ENCODE results near the gene CCT8. TPM values are rescaled to one million over a fixed set of nuclear protein-coding genes. Genes with fewer than 3 reads are reported as not detected.

Gene CCT8
- total and polyA plus RNA-seq, 9 of the 15 experiments (the other 6 are each of a cell fraction or from before 2014, with no cell fraction given) = 451 to 1,153 (median 677) TPM

DNA sequence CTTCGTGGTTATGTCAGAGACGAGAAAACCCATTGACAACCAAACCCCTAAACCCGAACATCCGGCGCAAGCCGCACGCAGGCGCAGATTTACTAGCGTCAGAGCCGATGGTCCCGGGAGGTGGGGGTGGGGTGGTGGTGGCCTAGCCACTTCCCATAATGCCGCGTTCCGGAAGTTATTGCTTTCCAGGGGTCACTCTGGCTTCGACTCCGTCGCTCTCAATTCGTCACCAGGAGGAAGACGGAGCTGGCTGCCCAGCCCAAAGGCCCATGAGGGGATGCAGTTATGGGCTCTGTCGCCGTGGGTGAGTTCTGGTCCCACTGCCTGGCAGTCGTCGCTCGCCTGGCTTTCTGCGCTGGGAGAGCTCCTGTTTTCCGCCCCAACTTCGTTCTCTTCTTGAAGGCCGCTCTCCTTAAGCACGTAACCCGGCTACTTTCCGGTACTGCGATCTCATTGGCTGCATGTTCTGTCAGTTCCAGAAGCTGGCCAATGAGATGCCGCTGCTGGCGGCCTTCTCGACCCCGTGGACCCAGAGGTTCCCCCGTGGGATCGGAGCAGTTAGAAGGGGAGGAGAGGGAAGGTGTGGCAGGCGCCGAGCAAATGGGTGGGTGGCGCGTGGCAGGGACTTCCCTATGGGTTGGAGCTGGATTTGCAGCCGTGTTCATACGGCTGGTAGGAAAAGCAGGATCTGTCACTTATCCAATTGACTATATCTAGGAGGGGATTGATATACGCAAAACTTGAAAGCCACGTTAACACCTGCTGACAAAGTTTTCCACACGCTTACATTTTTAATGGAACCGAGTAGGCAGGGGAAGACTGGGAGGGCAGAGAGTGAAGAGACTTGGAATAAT, 48.7 kb downstream of the CCT8 start, which contains the start of gene USP16 (continued):
- TF ChIP-seq, protein P1, sequence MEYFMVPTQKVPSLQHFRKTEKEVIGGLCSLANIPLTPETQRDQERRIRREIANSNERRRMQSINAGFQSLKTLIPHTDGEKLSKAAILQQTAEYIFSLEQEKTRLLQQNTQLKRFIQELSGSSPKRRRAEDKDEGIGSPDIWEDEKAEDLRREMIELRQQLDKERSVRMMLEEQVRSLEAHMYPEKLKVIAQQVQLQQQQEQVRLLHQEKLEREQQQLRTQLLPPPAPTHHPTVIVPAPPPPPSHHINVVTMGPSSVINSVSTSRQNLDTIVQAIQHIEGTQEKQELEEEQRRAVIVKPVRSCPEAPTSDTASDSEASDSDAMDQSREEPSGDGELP (CRISPR knock-in tag; IDR thresholded peaks at IDR 0.05; ENCODE audit: borderline replicate concordance) = peak; percentile 80; the same call in 1 of the 2 replicates
- TF ChIP-seq RFX7 (CRISPR knock-in tag; IDR thresholded peaks at IDR 0.05) (no peak), ZNF232 (CRISPR knock-in tag; IDR thresholded peaks at IDR 0.05) (no peak; the same call in 1 of the 2 replicates), KDM4B (IDR thresholded peaks at IDR 0.05; ENCODE audit: borderline replicate concordance in 2 of 2, low read depth in 1 of 2) (peak in 1 of 2 experiments; percentile 71; a peak in 1 of 4 replicates), ZSCAN32 (CRISPR knock-in tag; IDR thresholded peaks at IDR 0.05) (no peak), ZNF121 (CRISPR knock-in tag; conservative IDR thresholded peaks at IDR 0.05) (no peak), SIRT6 (IDR thresholded peaks at IDR 0.05; ENCODE audit: low read depth, low read length) (no peak), ZFP36 (IDR thresholded peaks at IDR 0.05; ENCODE audit: low read depth, low read length, partially characterized antibody) (no peak), PURB (CRISPR knock-in tag; IDR thresholded peaks at IDR 0.05; ENCODE audit: low read depth) (no peak), BRF1 (IDR thresholded peaks at IDR 0.05; ENCODE audit: borderline replicate concordance, extremely low read depth, insufficient read length) (no peak), KLF13 (tag; IDR thresholded peaks at IDR 0.05; ENCODE audit: borderline replicate concordance, low read depth) (peak; percentile 79), GTF2F1 (IDR thresholded peaks at IDR 0.05; ENCODE audit: low read depth, low read length) (peak; percentile 70; the same call in 1 of the 2 replicates), ZNF134 (CRISPR knock-in tag; conservative IDR thresholded peaks at IDR 0.05) (no peak), NR4A1 (CRISPR knock-in tag; IDR thresholded peaks at IDR 0.05) (no peak), NR4A1 (tag; IDR thresholded peaks at IDR 0.05) (no peak), POLR2AphosphoS5 (IDR thresholded peaks at IDR 0.05; ENCODE audit: control insufficient read depth, insufficient read depth, low read depth, low read length) (peak; percentile 72)
- TF ChIP-seq, protein P2, sequence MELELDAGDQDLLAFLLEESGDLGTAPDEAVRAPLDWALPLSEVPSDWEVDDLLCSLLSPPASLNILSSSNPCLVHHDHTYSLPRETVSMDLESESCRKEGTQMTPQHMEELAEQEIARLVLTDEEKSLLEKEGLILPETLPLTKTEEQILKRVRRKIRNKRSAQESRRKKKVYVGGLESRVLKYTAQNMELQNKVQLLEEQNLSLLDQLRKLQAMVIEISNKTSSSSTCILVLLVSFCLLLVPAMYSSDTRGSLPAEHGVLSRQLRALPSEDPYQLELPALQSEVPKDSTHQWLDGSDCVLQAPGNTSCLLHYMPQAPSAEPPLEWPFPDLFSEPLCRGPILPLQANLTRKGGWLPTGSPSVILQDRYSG (tag; conservative IDR thresholded peaks at IDR 0.05; ENCODE audit: low read depth) = no peak
- TF ChIP-seq, protein P3, sequence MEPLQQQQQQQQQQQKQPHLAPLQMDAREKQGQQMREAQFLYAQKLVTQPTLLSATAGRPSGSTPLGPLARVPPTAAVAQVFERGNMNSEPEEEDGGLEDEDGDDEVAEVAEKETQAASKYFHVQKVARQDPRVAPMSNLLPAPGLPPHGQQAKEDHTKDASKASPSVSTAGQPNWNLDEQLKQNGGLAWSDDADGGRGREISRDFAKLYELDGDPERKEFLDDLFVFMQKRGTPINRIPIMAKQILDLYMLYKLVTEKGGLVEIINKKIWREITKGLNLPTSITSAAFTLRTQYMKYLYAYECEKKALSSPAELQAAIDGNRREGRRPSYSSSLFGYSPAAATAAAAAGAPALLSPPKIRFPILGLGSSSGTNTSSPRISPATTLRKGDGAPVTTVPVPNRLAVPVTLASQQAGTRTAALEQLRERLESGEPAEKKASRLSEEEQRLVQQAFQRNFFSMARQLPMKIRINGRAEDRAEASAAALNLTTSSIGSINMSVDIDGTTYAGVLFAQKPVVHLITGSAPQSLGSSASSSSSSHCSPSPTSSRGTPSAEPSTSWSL (CRISPR knock-in tag; IDR thresholded peaks at IDR 0.05; ENCODE audit: borderline replicate concordance) = no peak
- TF ChIP-seq, protein P4, sequence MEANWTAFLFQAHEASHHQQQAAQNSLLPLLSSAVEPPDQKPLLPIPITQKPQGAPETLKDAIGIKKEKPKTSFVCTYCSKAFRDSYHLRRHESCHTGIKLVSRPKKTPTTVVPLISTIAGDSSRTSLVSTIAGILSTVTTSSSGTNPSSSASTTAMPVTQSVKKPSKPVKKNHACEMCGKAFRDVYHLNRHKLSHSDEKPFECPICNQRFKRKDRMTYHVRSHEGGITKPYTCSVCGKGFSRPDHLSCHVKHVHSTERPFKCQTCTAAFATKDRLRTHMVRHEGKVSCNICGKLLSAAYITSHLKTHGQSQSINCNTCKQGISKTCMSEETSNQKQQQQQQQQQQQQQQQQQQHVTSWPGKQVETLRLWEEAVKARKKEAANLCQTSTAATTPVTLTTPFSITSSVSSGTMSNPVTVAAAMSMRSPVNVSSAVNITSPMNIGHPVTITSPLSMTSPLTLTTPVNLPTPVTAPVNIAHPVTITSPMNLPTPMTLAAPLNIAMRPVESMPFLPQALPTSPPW (CRISPR knock-in tag; IDR thresholded peaks at IDR 0.05) = peak; percentile 64
- TF ChIP-seq, protein P5, sequence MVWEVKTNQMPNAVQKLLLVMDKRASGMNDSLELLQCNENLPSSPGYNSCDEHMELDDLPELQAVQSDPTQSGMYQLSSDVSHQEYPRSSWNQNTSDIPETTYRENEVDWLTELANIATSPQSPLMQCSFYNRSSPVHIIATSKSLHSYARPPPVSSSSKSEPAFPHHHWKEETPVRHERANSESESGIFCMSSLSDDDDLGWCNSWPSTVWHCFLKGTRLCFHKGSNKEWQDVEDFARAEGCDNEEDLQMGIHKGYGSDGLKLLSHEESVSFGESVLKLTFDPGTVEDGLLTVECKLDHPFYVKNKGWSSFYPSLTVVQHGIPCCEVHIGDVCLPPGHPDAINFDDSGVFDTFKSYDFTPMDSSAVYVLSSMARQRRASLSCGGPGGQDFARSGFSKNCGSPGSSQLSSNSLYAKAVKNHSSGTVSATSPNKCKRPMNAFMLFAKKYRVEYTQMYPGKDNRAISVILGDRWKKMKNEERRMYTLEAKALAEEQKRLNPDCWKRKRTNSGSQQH (CRISPR knock-in tag; IDR thresholded peaks at IDR 0.05) = peak; percentile 2; the same call in 1 of the 2 replicates

Data from K562 (cell line).